GM12878 (cell line): ENCODE results near the gene ACD. TPM values are rescaled to one million over a fixed set of nuclear protein-coding genes. Genes with fewer than 3 reads are reported as not detected.

ENCODE experiments used
- ATAC-seq: fragments of 200-7000 bp; cut with Tn5 transposase; 3 replicates; pipeline ENCODE4 v1.9.1; 2020; ENCODE audit warnings: mild to moderate bottlenecking, moderate library complexity
- BruUV-seq: library from RNA; stranded (reverse); fragments of 400-500 nt; replicated peaks from 2 replicates; lab custom pipeline; 2021; lab: Mats Ljungman, UMichigan
- CTCF ChIA-PET: fragments of 300-600 bp; sonication (Branson Sonifier 250); formaldehyde crosslinking; extraction: SDS; loops from one replicate; lab custom pipeline; 2021; ENCODE audit warnings: inconsistent platforms; lab: Yijun Ruan, JAX
- POLR2A ChIA-PET: fragments of 350-600 bp; formaldehyde crosslinking; extraction: SDS; loops from one replicate; lab custom pipeline; 2021; ENCODE audit warnings: inconsistent platforms; lab: Charles Lee
- RAD21 ChIA-PET: fragments of 300-600 bp; sonication (Branson Sonifier 250); formaldehyde crosslinking; loops from one replicate; lab custom pipeline; 2023; ENCODE audit warnings: antibody characterized with exemption; ENCODE audit not compliant: unreplicated experiment; lab: Charles Lee
- SMC1A ChIA-PET: fragments of 300-600 bp; sonication (Branson Sonifier 250); formaldehyde crosslinking; loops from one replicate; lab custom pipeline; 2023; ENCODE audit not compliant: unreplicated experiment, uncharacterized antibody; lab: Charles Lee
- DNase-seq: peaks from one replicate; pipeline ENCODE4 v3.0.0-alpha.2; 2011; ENCODE audit warnings: low read depth, low spot score
- FAIRE-seq: peaks from 3 replicates; lab custom pipeline; 2011; peaks lifted over from hg19 to GRCh38; lab: Jason Lieb, UNC
- H2AFZ ChIP-seq: 2 replicates; pipeline ENCODE4 v1.6.0; 2011; ENCODE audit warnings: low read depth, low read length, control low read depth; ENCODE audit not compliant: control insufficient read depth
- H3K27ac ChIP-seq: 2 replicates; pipeline ENCODE4 v1.5.1; 2011; ENCODE audit warnings: control low read depth; ENCODE audit not compliant: control insufficient read depth, insufficient read depth
- H3K27me3 ChIP-seq, 2 experiments: replicated peaks in 1 of 2; 2 replicates each; pipeline versions ENCODE4 v1.6.0 to v1.6.1; 2011; ENCODE audit warnings: low read length in 1 of 2; ENCODE audit not compliant: control insufficient read depth in 2 of 2, insufficient read depth in 2 of 2
- H3K36me3 ChIP-seq, 2 experiments: 2 replicates each; pipeline ENCODE4 v1.5.1; 2011; ENCODE audit warnings: low read length in 1 of 2; ENCODE audit not compliant: control insufficient read depth in 2 of 2, insufficient read depth in 2 of 2
- H3K4me1 ChIP-seq: 2 replicates; pipeline ENCODE4 v1.6.1; 2011; ENCODE audit warnings: mild to moderate bottlenecking, low read length, moderate library complexity, mixed read lengths; ENCODE audit not compliant: control insufficient read depth, insufficient read depth
- H3K4me2 ChIP-seq: 2 replicates; pipeline ENCODE4 v1.6.0; 2011; ENCODE audit warnings: control low read depth; ENCODE audit not compliant: control insufficient read depth, insufficient read depth
- H3K4me3 ChIP-seq: fragments of 200-600 bp; sonication (generic); 2 replicates; pipeline ENCODE4 v1.5.1; 2016
- H3K79me2 ChIP-seq: 2 replicates; pipeline ENCODE4 v1.6.0; 2011; ENCODE audit warnings: low read length; ENCODE audit not compliant: control insufficient read depth, insufficient read depth
- H3K9ac ChIP-seq: 2 replicates; pipeline ENCODE4 v1.8.0; 2011; ENCODE audit warnings: low read length, control low read depth, mixed read lengths; ENCODE audit not compliant: control insufficient read depth, insufficient read depth
- H3K9me3 ChIP-seq: replicated peaks from 3 replicates; pipeline ENCODE4 v1.5.1; 2011; ENCODE audit warnings: mild to moderate bottlenecking, low read length; ENCODE audit not compliant: control insufficient read depth, insufficient read depth
- H4K20me1 ChIP-seq: 2 replicates; pipeline ENCODE4 v1.6.0; 2011; ENCODE audit not compliant: control insufficient read depth, insufficient read depth
- ATF7 ChIP-seq: fragments of 450-650 bp; IDR thresholded peaks from 2 replicates; pipeline ENCODE4 v1.6.1; 2016; ENCODE audit warnings: low read depth, mild to moderate bottlenecking
- NR2C2 ChIP-seq: IDR thresholded peaks from 2 replicates; pipeline ENCODE4 v1.6.1; 2011; ENCODE audit warnings: borderline replicate concordance, low read depth; ENCODE audit not compliant: control insufficient read depth, insufficient read length
- POLR2A ChIP-seq: IDR thresholded peaks from 2 replicates; pipeline ENCODE4 v1.6.1; 2011; ENCODE audit warnings: low read depth, mild to moderate bottlenecking, low read length
- POLR2AphosphoS5 ChIP-seq: IDR thresholded peaks from 2 replicates; pipeline ENCODE4 v1.6.1; 2011; ENCODE audit warnings: mild to moderate bottlenecking, low read length, inconsistent platforms
- PRDM15 ChIP-seq: fragments of 450-650 bp; formaldehyde crosslinking; IDR thresholded peaks from 2 replicates; pipeline ENCODE4 v1.4.0; 2020; ENCODE audit warnings: mild to moderate bottlenecking, moderate library complexity
- STAT1 ChIP-seq: fragments of 450-650 bp; conservative IDR thresholded peaks from 2 replicates; pipeline ENCODE4 v1.6.1; 2014; ENCODE audit warnings: antibody characterized with exemption, mild to moderate bottlenecking
- STAT3 ChIP-seq: IDR thresholded peaks from 2 replicates; pipeline ENCODE4 v1.6.1; 2011; ENCODE audit warnings: low read depth, low read length, improper control_type of control experiment
- TAF1 ChIP-seq: IDR thresholded peaks from 2 replicates; pipeline ENCODE4 v1.6.1; 2011; ENCODE audit warnings: mild to moderate bottlenecking, low read depth, low read length, borderline replicate concordance
- WGBS: methylation state at CpG from one replicate; pipeline ENCODE4 v1.1.6; 2016; ENCODE audit warnings: low lambda C conversion rate; ENCODE audit not compliant: insufficient replicate concordance, insufficient coverage; ENCODE audit errors: missing lambda C conversion rate; 5-methylcytosine and 5-hydroxymethylcytosine counted together
- in situ Hi-C: fragments of 300-500 bp; cut with MboI; formaldehyde crosslinking; loops from 9 replicates; pipeline ENCODE4 v1.14.3; 2018; ENCODE audit warnings: mixed read lengths
- intact Hi-C: fragments of 100-400 bp; cut with micrococcal nuclease; formaldehyde crosslinking; loops from one replicate; pipeline ENCODE4 v1.14.2; 2022; ENCODE audit not compliant: unreplicated experiment
- polyA plus RNA-seq, 11 experiments: library from polyadenylated mRNA; depleted of rRNA in 4 of 11; unstranded in 6 of 11; stranded (reverse) in 5 of 11; fragments of >200 nt; fragmentation: Nextera tagmentation in 4 of 11; fragmentation: Illumina TruSeq in 1 of 11; extraction: Ambion mirVana in 4 of 11; extraction: Trizol in 1 of 11; gene quantifications; 1 replicate in 1 of 11; 2 replicates in 10 of 11; pipeline versions ENCODE4 v1.2.1 to v1.2.3, GENCODE V29; 2011 to 2016; ENCODE audit warnings: inconsistent platforms in 2 of 11, missing spikeins in 2 of 11, low read depth in 1 of 11
- total RNA-seq, 4 experiments: library from RNA; depleted of rRNA in 3 of 4; stranded (reverse); fragments of >200 nt in 3 of 4; fragmentation: Illumina TruSeq in 1 of 4; extraction: Trizol in 1 of 4; gene quantifications; 2 replicates each; pipeline versions ENCODE4 v1.2.1 to v1.2.3, GENCODE V29; 2013 to 2021
- TF ChIP-seq, protein P1 (sequence below): IDR thresholded peaks from 2 replicates; pipeline ENCODE4 v1.6.1; 2011; ENCODE audit warnings: low read depth, mild to moderate bottlenecking, low read length, moderate library complexity, borderline replicate concordance; ENCODE audit errors: extremely low read depth

ACD gene
- total and polyA plus RNA-seq, 10 of the 15 experiments (the other 5 are each of a cell fraction or from before 2014, with no cell fraction given), result 2.9 to 46.7 (median 23.9) TPM

DNA sequence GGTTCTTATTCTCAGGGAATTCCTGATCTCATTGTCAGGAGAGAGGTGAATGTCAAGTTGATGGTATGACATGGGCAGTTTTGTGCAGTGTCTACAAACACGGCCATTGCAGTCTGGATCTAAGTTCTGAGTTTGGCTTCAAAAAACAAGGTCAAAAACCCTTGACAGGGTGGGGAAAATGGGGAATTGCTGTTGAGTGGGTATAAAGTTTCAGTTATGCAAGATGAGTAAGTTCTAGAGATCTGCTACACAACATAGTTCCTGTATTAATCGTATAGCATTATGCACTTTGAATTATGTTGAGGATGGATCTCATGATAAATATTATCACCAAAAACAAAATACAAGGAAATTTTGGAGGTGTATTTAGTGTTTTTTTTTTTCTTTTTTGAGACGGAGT lies 51.7 kb downstream of the ACD start:
- BruUV-seq, result no TSS peak
- in situ Hi-C loops (no loop called here), intact Hi-C loops (no loop called here)
- H3K27me3 ChIP-seq, result no peaks in the 10 kb centered on the region
- H3K36me3 ChIP-seq, result peaks cover 7 to 15% of the 10 kb centered on the region in 2 experiments
- peak; percentile 35 for FAIRE-seq
- H3K9me3 ChIP-seq, result no peaks in the 10 kb centered on the region
- no peak overlapping the region for H3K4me2 ChIP-seq
- TF ChIP-seq, protein P1, sequence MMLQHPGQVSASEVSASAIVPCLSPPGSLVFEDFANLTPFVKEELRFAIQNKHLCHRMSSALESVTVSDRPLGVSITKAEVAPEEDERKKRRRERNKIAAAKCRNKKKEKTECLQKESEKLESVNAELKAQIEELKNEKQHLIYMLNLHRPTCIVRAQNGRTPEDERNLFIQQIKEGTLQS, result no peak
- no peak for TF ChIP-seq STAT1
- no peak for TF ChIP-seq TAF1
- TF ChIP-seq STAT3, result no peak
- TF ChIP-seq NR2C2, result no peak
- no peak for TF ChIP-seq POLR2A
- TF ChIP-seq POLR2AphosphoS5, result no peak
- no peak for TF ChIP-seq ATF7
- TF ChIP-seq PRDM15 (CRISPR knock-in tag), result no peak
- RAD21 ChIA-PET, result no interaction called here
- H3K79me2 ChIP-seq, result peaks cover 11% of the 10 kb centered on the region
- peak; percentile 42; the same call in 2 of the 3 replicates for ATAC-seq
- no peaks in the 10 kb centered on the region for H4K20me1 ChIP-seq
- H3K4me1 ChIP-seq, result no peaks in the 10 kb centered on the region
- SMC1A ChIA-PET, result no interaction called here
- no peak overlapping the region for H3K9ac ChIP-seq
- H3K27ac ChIP-seq, result no peak overlapping the region
- DNase-seq, result no peak
- H3K4me3 ChIP-seq, result no peak overlapping the region
- CTCF ChIA-PET, result no interaction called here
- no peak overlapping the region for H2AFZ ChIP-seq
- POLR2A ChIA-PET, result interaction anchor here (0.6 kb wide), 1 partner anchor 32 kb away, joined by 3 read pairs; no protein-coding TSS in a partner anchor
- WGBS, result 18% methylated on average over 3 of the region's 3 CpGs

Other genes starting within 250 kb of the ACD start
Only the 7 nearest of the 19 such genes appear.
- gene RIPOR1, start 131.4 kb downstream of the ACD start, total RNA-seq (2014; rRNA removed), result 5.2 and 7.0 TPM in 2 replicates
- 2.6 and 2.8 TPM in 2 replicates for gene RIPOR1, start 131.4 kb downstream of the ACD start, total RNA-seq (2014; rRNA removed; fragmentation: Illumina TruSeq; extraction: Trizol)
- 28.5 and 37.0 TPM in 2 replicates for gene RIPOR1, start 131.4 kb downstream of the ACD start, total RNA-seq (2021)
- 1.2 and 2.0 TPM in 2 replicates for gene RIPOR1, start 131.4 kb downstream of the ACD start, polyA plus RNA-seq (2011; rRNA removed)
- gene RIPOR1, start 131.4 kb downstream of the ACD start, polyA plus RNA-seq (2014; fragmentation: Illumina TruSeq; extraction: Trizol), result 7.0 and 7.9 TPM in 2 replicates
- gene RIPOR1, start 131.4 kb downstream of the ACD start, polyA plus RNA-seq (2014; fragmentation: Nextera tagmentation; extraction: Ambion mirVana), result under 1 TPM; 0.13 to 0.47 TPM
- 10.5 and 11.6 TPM in 2 replicates for gene RIPOR1, start 131.4 kb downstream of the ACD start, polyA plus RNA-seq (2014; rRNA removed)
- 10 to 100 TPM; 12.9 to 15.9 TPM for gene RIPOR1, start 131.4 kb downstream of the ACD start, polyA plus RNA-seq (2016; fragmentation: Nextera tagmentation; extraction: Ambion mirVana)
- gene CTCF, start 97.7 kb downstream of the ACD start, total RNA-seq (2014; rRNA removed), result 36.7 and 37.3 TPM in 2 replicates
- 43.8 and 47.9 TPM in 2 replicates for gene CTCF, start 97.7 kb downstream of the ACD start, total RNA-seq (2014; rRNA removed; fragmentation: Illumina TruSeq; extraction: Trizol)
- gene CTCF, start 97.7 kb downstream of the ACD start, total RNA-seq (2021), result 42.7 and 43.6 TPM in 2 replicates
- gene CTCF, start 97.7 kb downstream of the ACD start, polyA plus RNA-seq (2011; rRNA removed), result 36.1 and 40.1 TPM in 2 replicates
- gene CTCF, start 97.7 kb downstream of the ACD start, polyA plus RNA-seq (2014; fragmentation: Illumina TruSeq; extraction: Trizol), result 52.8 and 55.0 TPM in 2 replicates
- gene CTCF, start 97.7 kb downstream of the ACD start, polyA plus RNA-seq (2014; fragmentation: Nextera tagmentation; extraction: Ambion mirVana), result 10 to 100 TPM in 1 of 2 experiments, 1 to 10 TPM in 1; 9.1 to 18.3 TPM
- gene CTCF, start 97.7 kb downstream of the ACD start, polyA plus RNA-seq (2014; rRNA removed), result 34.7 and 35.8 TPM in 2 replicates
- gene CTCF, start 97.7 kb downstream of the ACD start, polyA plus RNA-seq (2016; fragmentation: Nextera tagmentation; extraction: Ambion mirVana), result 10 to 100 TPM; 47.5 to 51.6 TPM
- 18.9 and 24.1 TPM in 2 replicates for gene CARMIL2, start 15.1 kb downstream of the ACD start, total RNA-seq (2014; rRNA removed)
- gene CARMIL2, start 15.1 kb downstream of the ACD start, total RNA-seq (2014; rRNA removed; fragmentation: Illumina TruSeq; extraction: Trizol), result 13.7 and 14.0 TPM in 2 replicates
- 87.6 and 104 TPM in 2 replicates for gene CARMIL2, start 15.1 kb downstream of the ACD start, total RNA-seq (2021)
- gene CARMIL2, start 15.1 kb downstream of the ACD start, polyA plus RNA-seq (2011; rRNA removed), result 4.4 and 8.6 TPM in 2 replicates
- 1.6 and 13.0 TPM in 2 replicates for gene CARMIL2, start 15.1 kb downstream of the ACD start, polyA plus RNA-seq (2014; fragmentation: Illumina TruSeq; extraction: Trizol)
- gene CARMIL2, start 15.1 kb downstream of the ACD start, polyA plus RNA-seq (2014; fragmentation: Nextera tagmentation; extraction: Ambion mirVana), result 1 to 10 TPM in 1 of 2 experiments, under 1 TPM in 1; 0.82 to 1.9 TPM
- gene CARMIL2, start 15.1 kb downstream of the ACD start, polyA plus RNA-seq (2014; rRNA removed), result 56.5 and 72.9 TPM in 2 replicates
- 1 to 10 TPM; 7.4 to 7.7 TPM for gene CARMIL2, start 15.1 kb downstream of the ACD start, polyA plus RNA-seq (2016; fragmentation: Nextera tagmentation; extraction: Ambion mirVana)
- 8.0 and 9.1 TPM in 2 replicates for gene PARD6A, start 700 bp upstream of the ACD start, total RNA-seq (2014; rRNA removed)
- 3.0 and 3.4 TPM in 2 replicates for gene PARD6A, start 700 bp upstream of the ACD start, total RNA-seq (2014; rRNA removed; fragmentation: Illumina TruSeq; extraction: Trizol)
- 6.2 and 7.5 TPM in 2 replicates for gene PARD6A, start 700 bp upstream of the ACD start, total RNA-seq (2021)
- gene PARD6A, start 700 bp upstream of the ACD start, polyA plus RNA-seq (2011; rRNA removed), result 0.92 and 1.9 TPM in 2 replicates
- gene PARD6A, start 700 bp upstream of the ACD start, polyA plus RNA-seq (2014; fragmentation: Illumina TruSeq; extraction: Trizol), result 0.27 and 1.7 TPM in 2 replicates
- gene PARD6A, start 700 bp upstream of the ACD start, polyA plus RNA-seq (2014; fragmentation: Nextera tagmentation; extraction: Ambion mirVana), result under 1 TPM; 0.42 to 0.62 TPM
- 7.1 and 9.8 TPM in 2 replicates for gene PARD6A, start 700 bp upstream of the ACD start, polyA plus RNA-seq (2014; rRNA removed)
- 10 to 100 TPM in 1 of 2 experiments, 1 to 10 TPM in 1; 5.7 to 10.1 TPM for gene PARD6A, start 700 bp upstream of the ACD start, polyA plus RNA-seq (2016; fragmentation: Nextera tagmentation; extraction: Ambion mirVana)
- gene ENKD1, start 6.5 kb upstream of the ACD start, total RNA-seq (2014; rRNA removed), result 7.7 and 9.1 TPM in 2 replicates
- gene ENKD1, start 6.5 kb upstream of the ACD start, total RNA-seq (2014; rRNA removed; fragmentation: Illumina TruSeq; extraction: Trizol), result 2.5 TPM in 2 replicates
- gene ENKD1, start 6.5 kb upstream of the ACD start, total RNA-seq (2021), result 7.2 and 8.1 TPM in 2 replicates
- gene ENKD1, start 6.5 kb upstream of the ACD start, polyA plus RNA-seq (2011; rRNA removed), result 2.8 and 5.2 TPM in 2 replicates
- 0.30 and 0.97 TPM in 2 replicates for gene ENKD1, start 6.5 kb upstream of the ACD start, polyA plus RNA-seq (2014; fragmentation: Illumina TruSeq; extraction: Trizol)
- gene ENKD1, start 6.5 kb upstream of the ACD start, polyA plus RNA-seq (2014; fragmentation: Nextera tagmentation; extraction: Ambion mirVana), result 1 to 10 TPM in 1 of 2 experiments, under 1 TPM in 1; 0.19 to 1.1 TPM
- 6.8 and 11.4 TPM in 2 replicates for gene ENKD1, start 6.5 kb upstream of the ACD start, polyA plus RNA-seq (2014; rRNA removed)
- 1 to 10 TPM; 2.1 to 3.1 TPM for gene ENKD1, start 6.5 kb upstream of the ACD start, polyA plus RNA-seq (2016; fragmentation: Nextera tagmentation; extraction: Ambion mirVana)
- 1.7 and 3.3 TPM in 2 replicates for gene C16orf86, start 6.6 kb upstream of the ACD start, total RNA-seq (2014; rRNA removed)
- gene C16orf86, start 6.6 kb upstream of the ACD start, total RNA-seq (2014; rRNA removed; fragmentation: Illumina TruSeq; extraction: Trizol), result 0.55 and 0.89 TPM in 2 replicates
- gene C16orf86, start 6.6 kb upstream of the ACD start, total RNA-seq (2021), result 2.7 and 3.0 TPM in 2 replicates
- 0.53 and 1.2 TPM in 2 replicates for gene C16orf86, start 6.6 kb upstream of the ACD start, polyA plus RNA-seq (2011; rRNA removed)
- 0.51 TPM in 1 of 2 replicates, not detected in the other for gene C16orf86, start 6.6 kb upstream of the ACD start, polyA plus RNA-seq (2014; fragmentation: Illumina TruSeq; extraction: Trizol)
- under 1 TPM; 0.11 to 0.18 TPM for gene C16orf86, start 6.6 kb upstream of the ACD start, polyA plus RNA-seq (2014; fragmentation: Nextera tagmentation; extraction: Ambion mirVana)
- gene C16orf86, start 6.6 kb upstream of the ACD start, polyA plus RNA-seq (2014; rRNA removed), result 2.3 and 2.4 TPM in 2 replicates
- 1 to 10 TPM; 2.0 to 3.2 TPM for gene C16orf86, start 6.6 kb upstream of the ACD start, polyA plus RNA-seq (2016; fragmentation: Nextera tagmentation; extraction: Ambion mirVana)
- 11.8 and 13.7 TPM in 2 replicates for gene GFOD2, start 59.1 kb upstream of the ACD start, total RNA-seq (2014; rRNA removed)
- gene GFOD2, start 59.1 kb upstream of the ACD start, total RNA-seq (2014; rRNA removed; fragmentation: Illumina TruSeq; extraction: Trizol), result 10.3 and 10.7 TPM in 2 replicates
- 15.5 and 16.1 TPM in 2 replicates for gene GFOD2, start 59.1 kb upstream of the ACD start, total RNA-seq (2021)
- gene GFOD2, start 59.1 kb upstream of the ACD start, polyA plus RNA-seq (2011; rRNA removed), result 9.1 and 12.4 TPM in 2 replicates
- 5.3 and 8.8 TPM in 2 replicates for gene GFOD2, start 59.1 kb upstream of the ACD start, polyA plus RNA-seq (2014; fragmentation: Illumina TruSeq; extraction: Trizol)
- 1 to 10 TPM; 2.0 to 2.2 TPM for gene GFOD2, start 59.1 kb upstream of the ACD start, polyA plus RNA-seq (2014; fragmentation: Nextera tagmentation; extraction: Ambion mirVana)
- gene GFOD2, start 59.1 kb upstream of the ACD start, polyA plus RNA-seq (2014; rRNA removed), result 15.9 and 16.2 TPM in 2 replicates
- 10 to 100 TPM; 11.7 to 12.5 TPM for gene GFOD2, start 59.1 kb upstream of the ACD start, polyA plus RNA-seq (2016; fragmentation: Nextera tagmentation; extraction: Ambion mirVana)